ENCODE data around the gene UCP3.

DNA sequence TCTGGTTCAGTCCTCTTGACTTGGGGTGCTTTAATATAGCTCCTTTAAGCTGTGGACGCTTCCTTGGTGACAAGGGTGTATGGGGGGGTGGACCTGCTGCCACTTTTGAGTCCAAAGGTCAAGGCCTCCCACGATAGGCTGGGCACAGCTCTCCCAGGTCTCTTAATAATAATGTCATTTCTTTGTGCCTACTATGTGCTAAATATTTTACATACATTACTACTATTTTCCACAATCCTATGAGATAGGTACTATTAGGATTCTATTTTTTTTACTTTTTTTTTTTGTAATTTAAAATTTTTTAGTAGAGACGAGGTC, 304 bp upstream of the UCP3 start:
- TF ChIP-seq CTCF (IDR thresholded peaks at IDR 0.05) = no peak
- no peak for TF ChIP-seq EZH2 (IDR thresholded peaks at IDR 0.05; ENCODE audit: borderline replicate concordance, insufficient read depth, low read depth, low read length, poor library complexity, severe bottlenecking)

Data from B cell (primary cell).